Measurements from ENCODE around the gene ARHGEF25. TPM values are rescaled to one million over a fixed set of nuclear protein-coding genes. Genes with fewer than 3 reads are reported as not detected.

Gene ARHGEF25
- total and polyA plus RNA-seq, 2 donors from 2014 or later, result 10.9 to 15.0 TPM

DNA sequence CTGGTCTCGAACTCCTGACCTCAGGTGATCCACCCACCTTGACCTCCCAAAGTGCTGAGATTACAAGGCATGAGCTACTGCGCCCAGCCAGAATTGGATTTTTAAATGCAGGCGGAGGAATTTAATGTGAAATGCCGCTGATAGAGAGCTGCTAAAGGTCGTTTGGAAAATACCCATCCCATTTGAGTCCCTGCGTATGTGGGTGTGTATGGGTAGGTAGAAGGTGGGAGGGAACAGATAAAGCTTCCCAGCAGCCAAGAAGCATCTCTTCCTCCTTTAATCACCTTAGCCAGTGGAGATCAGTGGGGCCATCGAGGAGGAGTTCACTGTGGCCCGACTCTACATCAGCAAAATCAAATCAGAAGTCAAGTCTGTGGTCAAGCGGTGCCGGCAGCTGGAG, 36.4 kb upstream of the ARHGEF25 start:
- H3K9me3 ChIP-seq (ENCODE audit: control insufficient read depth in 2 of 3, insufficient read depth in 1 of 3, low read length in 3 of 3), result no peaks in the 10 kb centered on the region
- H3K4me1 ChIP-seq (ENCODE audit: control insufficient read depth in 2 of 3, insufficient read depth in 2 of 3, low read depth in 1 of 3, low read length in 3 of 3), result no peaks in the 10 kb centered on the region
- no peak overlapping the region for H3K4me3 ChIP-seq (ENCODE audit: low read length in 3 of 3)
- no peak for TF ChIP-seq CTCF (IDR thresholded peaks at IDR 0.05; ENCODE audit: borderline replicate concordance, extremely low read depth, insufficient read depth)
- FAIRE-seq (no peak), DNase-seq (no peak)
- H3K36me3 ChIP-seq (ENCODE audit: control insufficient read depth in 2 of 3, insufficient read depth in 3 of 3, low read length in 3 of 3), result no peaks in the 10 kb centered on the region
- no peak overlapping the region for H3K27ac ChIP-seq (ENCODE audit: low read depth in 2 of 2, low read length in 2 of 2)
- no peak overlapping the region for H3K9ac ChIP-seq (ENCODE audit: low read length in 3 of 3)
- intact Hi-C loops (cut with DNase I), result no loop called here
- H3K27me3 ChIP-seq (ENCODE audit: control insufficient read depth, insufficient read depth, low read length), result no peaks in the 10 kb centered on the region

GRCh38 chr12:57575771-57576612, 35.2 kb upstream of the ARHGEF25 start:
- no peak for TF ChIP-seq CTCF (IDR thresholded peaks at IDR 0.05; ENCODE audit: borderline replicate concordance, extremely low read depth, insufficient read depth)
- DNase-seq, result no peak
- intact Hi-C loops (cut with DNase I), result no loop called here
- Histone ChIP-seq H3K27me3 (ENCODE audit: control insufficient read depth, insufficient read depth, low read length) (no peaks in the 10 kb centered on the region), H3K4me1 (ENCODE audit: control insufficient read depth in 2 of 3, insufficient read depth in 2 of 3, low read depth in 1 of 3, low read length in 3 of 3) (no peaks in the 10 kb centered on the region), H3K4me3 (ENCODE audit: low read length in 3 of 3) (no peak overlapping the region), H3K27ac (ENCODE audit: low read depth in 2 of 2, low read length in 2 of 2) (no peak overlapping the region), H3K36me3 (ENCODE audit: control insufficient read depth in 2 of 3, insufficient read depth in 3 of 3, low read length in 3 of 3) (no peaks in the 10 kb centered on the region), H3K9me3 (ENCODE audit: control insufficient read depth in 2 of 3, insufficient read depth in 1 of 3, low read length in 3 of 3) (no peaks in the 10 kb centered on the region), H3K9ac (ENCODE audit: low read length in 3 of 3) (no peak overlapping the region)
- FAIRE-seq, result no peak

- Histone ChIP-seq H3K4me1 (ENCODE audit: control insufficient read depth in 2 of 3, insufficient read depth in 2 of 3, low read depth in 1 of 3, low read length in 3 of 3) (no peaks in the 10 kb centered on the region), H3K27me3 (ENCODE audit: control insufficient read depth, insufficient read depth, low read length) (no peaks in the 10 kb centered on the region), H3K36me3 (ENCODE audit: control insufficient read depth in 2 of 3, insufficient read depth in 3 of 3, low read length in 3 of 3) (no peaks in the 10 kb centered on the region), H3K9me3 (ENCODE audit: control insufficient read depth in 2 of 3, insufficient read depth in 1 of 3, low read length in 3 of 3) (no peaks in the 10 kb centered on the region), H3K4me3 (ENCODE audit: low read length in 3 of 3) (no peak overlapping the region), H3K9ac (ENCODE audit: low read length in 3 of 3) (no peak overlapping the region), H3K27ac (ENCODE audit: low read depth in 2 of 2, low read length in 2 of 2) (no peak overlapping the region)
- TF ChIP-seq CTCF (IDR thresholded peaks at IDR 0.05; ENCODE audit: borderline replicate concordance, extremely low read depth, insufficient read depth), result no peak
- intact Hi-C loops (cut with DNase I), result no loop called here
- no peak for FAIRE-seq
- DNase-seq, result no peak
Measured at GRCh38 chr12:57576613-57577160, 34.5 kb upstream of the ARHGEF25 start.

Measured in kidney (tissue), 14 donors.